LNCAP (cell line): ENCODE results near the gene DNAJC6.

Source experiments
- CTCF ChIP-seq: fragments of 450-650 bp; IDR thresholded peaks from 2 replicates; pipeline ENCODE4 v1.5.1; 2017; ENCODE audit warnings: mild to moderate bottlenecking

Gene DNAJC6

GRCh38 chr1:65309304-65310077 lies at the start of gene DNAJC6:
Gene DNAJC6 (plus strand): TSS chr1:65309543. CDS start chr1:65309746, 203 bp downstream.
- TF ChIP-seq CTCF: 0 out of 2 replicates have a peak, but pooled peaks have one; percentile 13

- TF ChIP-seq CTCF: no peak
Measured at GRCh38 chr1:65259816-65260215, 49.5 kb upstream of the DNAJC6 start.

GRCh38 chr1:65260851-65261473 lies 48.4 kb upstream of the DNAJC6 start:
- TF ChIP-seq CTCF: no peak

GRCh38 chr1:65263286-65263685 lies 46.1 kb upstream of the DNAJC6 start:
- no peak for TF ChIP-seq CTCF

- no peak for TF ChIP-seq CTCF
Measured at GRCh38 chr1:65264197-65264929, 45.0 kb upstream of the DNAJC6 start.

- TF ChIP-seq CTCF: no peak
Measured at GRCh38 chr1:65265296-65265650, 44.1 kb upstream of the DNAJC6 start.

- no peak for TF ChIP-seq CTCF
Measured at GRCh38 chr1:65265651-65266351, 43.5 kb upstream of the DNAJC6 start.
